Stimulated activated CD4-positive, alpha-beta T cell treated with anti-CD3 and anti-CD28 coated beads, Interleukin-1b, Interleukin-23, amount 100 ng/mL, for 24 hours (primary cell): ENCODE data around the gene NGDN.
"Not testable (repeated sequence)": the region's sequence is repeated elsewhere in the genome, so short reads cannot be mapped to it uniquely, and the experiment has no call there.

Experiments
- DNase-seq, 4 experiments: peaks; one replicate each; pipeline ENCODE4 v3.0.0-alpha.2; 2020; ENCODE audit warnings: low read depth in 4 of 4, low spot score in 1 of 4

The NGDN gene, protein sequence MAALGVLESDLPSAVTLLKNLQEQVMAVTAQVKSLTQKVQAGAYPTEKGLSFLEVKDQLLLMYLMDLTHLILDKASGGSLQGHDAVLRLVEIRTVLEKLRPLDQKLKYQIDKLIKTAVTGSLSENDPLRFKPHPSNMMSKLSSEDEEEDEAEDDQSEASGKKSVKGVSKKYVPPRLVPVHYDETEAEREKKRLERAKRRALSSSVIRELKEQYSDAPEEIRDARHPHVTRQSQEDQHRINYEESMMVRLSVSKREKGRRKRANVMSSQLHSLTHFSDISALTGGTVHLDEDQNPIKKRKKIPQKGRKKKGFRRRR

GRCh38 chr14:23469127-23469905 is at the start of gene NGDN:
NGDN (plus strand) TSS chr14:23469703; CDS start chr14:23469716, 13 bp downstream.
- peak; percentile 73 to 83 (median 82) for DNase-seq

- no peak for DNase-seq
These were observed 47.9 kb upstream of the NGDN start for GRCh38 chr14:23421594-23421993.

DNA sequence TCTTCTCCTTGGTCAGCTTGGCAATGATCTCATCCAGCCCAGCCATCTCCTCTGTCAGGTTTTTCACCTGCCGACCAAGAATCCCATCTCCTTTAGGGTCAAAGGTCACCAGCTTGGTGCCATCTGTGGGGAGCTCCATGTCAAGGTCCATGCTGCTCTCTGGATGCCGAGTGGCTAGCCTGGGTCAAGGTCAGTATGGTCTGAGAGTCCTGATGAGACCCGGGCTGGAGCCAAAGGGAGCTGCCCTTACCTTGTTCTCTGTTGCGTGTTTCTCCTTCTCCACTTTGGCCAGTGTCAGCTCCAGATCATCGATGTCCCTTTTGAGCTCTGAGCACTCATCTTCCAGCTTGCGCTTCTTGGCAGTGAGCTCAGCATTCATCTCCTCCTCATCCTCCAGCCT is 45.8 kb upstream of the NGDN start:
- no peak for DNase-seq

- DNase-seq: no peak
These were observed 44.3 kb upstream of the NGDN start for GRCh38 chr14:23425169-23425568.

GRCh38 chr14:23425798-23426197 is 43.7 kb upstream of the NGDN start:
- DNase-seq: not testable (repeated sequence)

GRCh38 chr14:23428686-23429495 is 40.6 kb upstream of the NGDN start:
- DNase-seq: no peak

DNA sequence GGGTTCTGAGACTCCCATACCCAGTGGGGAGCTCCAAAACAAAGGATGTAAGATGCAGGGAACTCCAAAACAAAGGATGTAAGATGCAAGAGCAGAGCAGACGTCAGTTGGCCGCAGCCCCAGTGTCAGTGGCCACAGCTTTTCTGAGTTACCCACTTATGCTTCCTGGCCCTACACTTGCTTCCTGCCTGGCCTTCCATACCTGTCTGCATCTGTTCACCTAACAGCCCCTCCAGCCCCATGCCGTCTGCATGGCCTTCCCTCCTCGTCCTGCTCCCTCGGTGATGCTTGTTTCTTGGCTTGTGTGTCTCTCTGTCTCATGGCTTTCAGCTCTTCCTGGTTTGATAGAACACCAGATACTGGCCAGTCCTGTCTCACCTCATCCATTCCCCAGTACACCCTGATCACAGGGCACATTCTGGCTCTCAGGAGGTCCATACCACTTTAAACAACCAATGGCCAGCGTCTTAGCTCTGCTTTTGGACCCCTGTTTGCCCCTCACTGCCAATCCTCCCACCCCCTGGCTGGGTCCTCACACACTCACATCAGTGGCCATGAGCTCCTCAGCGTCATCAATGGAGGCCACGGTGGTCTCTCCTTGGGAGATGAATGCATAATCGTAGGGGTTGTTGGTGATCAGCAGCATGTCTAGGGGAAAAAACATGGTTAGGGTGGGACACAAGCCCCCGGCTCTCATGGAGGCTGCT is 39.3 kb upstream of the NGDN start:
- no peak for DNase-seq

DNA sequence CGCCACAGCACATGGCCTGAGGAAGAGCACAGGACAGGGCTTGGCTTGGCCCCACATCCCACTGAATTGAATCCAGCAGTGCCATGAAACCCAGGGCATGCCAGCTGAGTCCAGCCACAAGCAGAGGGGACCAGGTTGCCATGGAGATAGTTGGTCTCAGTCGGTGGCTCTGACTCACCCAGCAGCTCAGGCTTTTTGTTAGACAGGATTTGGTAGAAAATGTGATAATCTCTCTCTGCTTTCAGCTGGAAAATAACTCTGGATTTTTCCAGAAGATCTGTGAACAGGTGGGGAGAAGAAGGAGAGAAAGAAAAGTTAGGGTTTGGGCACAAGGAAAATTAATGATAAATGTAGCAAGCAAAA is 38.8 kb upstream of the NGDN start:
- DNase-seq: no peak

DNA sequence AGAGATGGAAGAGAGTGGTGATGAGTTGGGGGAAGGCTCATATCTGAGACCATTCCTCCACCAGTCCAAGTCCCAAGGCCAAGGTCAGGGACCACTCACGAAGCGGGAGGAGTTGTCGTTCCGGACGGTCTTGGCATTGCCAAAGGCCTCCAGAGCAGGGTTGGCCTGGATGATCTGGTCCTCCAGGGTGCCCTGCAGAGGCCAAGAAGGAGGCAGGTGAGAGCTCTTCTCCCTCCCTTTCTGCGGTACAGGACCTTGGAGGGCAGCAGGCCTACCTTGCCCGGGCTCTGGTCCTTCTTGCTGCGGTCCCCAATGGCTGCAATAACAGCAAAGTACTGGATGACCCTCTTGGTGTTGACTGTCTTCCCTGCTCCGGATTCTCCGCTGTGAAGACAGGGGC is 38.0 kb upstream of the NGDN start:
- DNase-seq: no peak

GRCh38 chr14:23432102-23432925 is 37.2 kb upstream of the NGDN start:
- no peak for DNase-seq

DNA sequence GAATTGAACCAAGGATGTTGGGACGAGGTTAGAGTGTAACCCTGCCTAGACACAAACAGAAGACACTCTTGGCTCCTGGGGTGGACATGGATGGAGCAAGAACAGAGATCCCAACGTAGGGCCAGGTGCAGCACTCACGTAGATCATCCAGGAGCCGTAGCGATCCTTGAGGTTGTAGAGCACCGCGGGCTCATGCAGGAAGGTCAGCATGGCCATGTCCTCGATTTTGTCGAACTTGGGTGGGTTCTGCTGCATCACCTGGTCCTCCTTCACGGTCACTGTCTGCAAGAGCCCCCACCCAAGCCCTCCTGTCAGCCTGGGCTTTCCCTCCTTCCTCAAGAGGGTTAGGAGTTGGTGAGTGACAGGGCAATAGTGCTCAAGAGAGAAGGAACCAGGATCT is 36.6 kb upstream of the NGDN start:
- no peak for DNase-seq

DNA sequence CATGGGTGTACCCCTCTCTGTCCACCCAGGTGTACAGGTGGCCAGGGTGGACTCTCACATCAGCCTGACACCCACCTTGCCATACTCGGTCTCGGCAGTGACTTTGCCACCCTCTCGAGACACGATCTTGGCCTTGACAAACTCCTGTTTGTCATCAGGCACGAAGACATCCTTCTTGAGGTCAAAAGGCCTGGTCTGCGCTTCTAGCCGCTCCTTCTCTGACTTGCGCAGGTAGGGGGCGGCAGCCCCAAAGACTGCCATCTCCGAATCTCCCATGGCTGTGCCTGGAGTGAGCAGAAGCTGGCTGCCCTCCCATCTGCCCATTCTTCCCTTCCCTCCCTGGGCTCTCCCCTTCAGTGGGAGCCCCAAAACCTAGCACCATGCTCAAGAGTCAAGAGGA is 36.0 kb upstream of the NGDN start:
- no peak for DNase-seq

DNA sequence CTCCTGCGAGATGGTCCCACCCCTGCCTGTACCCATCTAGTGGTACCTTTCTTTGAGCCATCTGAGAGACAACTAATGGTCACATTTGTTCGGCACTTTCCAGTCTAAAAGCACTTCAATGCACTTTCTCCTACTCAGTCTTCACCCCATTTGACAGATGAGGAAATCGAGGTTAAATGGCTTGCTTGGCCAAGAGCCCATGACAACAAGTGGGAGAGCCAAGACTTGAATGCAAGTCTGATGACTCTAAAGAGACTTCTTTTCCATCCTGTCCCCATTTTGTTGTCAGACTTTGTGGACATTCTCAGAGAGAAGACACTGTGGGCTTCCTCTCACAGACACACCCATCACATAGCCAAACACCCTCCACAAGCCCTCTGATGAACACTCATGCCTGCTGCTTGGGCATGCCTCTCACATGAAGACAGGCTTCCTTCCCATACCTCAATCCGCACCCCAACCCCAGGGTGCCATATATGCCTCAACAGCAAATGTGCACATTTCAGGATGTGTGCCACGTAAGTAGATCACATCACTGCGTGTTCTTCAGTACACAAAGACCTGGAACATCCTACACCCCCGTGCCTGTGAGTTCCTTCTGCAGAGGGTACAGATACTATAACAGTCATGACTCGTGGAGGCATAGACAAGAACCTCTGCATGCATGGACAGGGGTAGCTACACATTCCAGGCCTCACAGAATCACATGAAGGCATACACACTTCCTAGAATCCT is 34.8 kb upstream of the NGDN start:
- DNase-seq: no peak

- DNase-seq: no peak
These were observed 33.8 kb upstream of the NGDN start, which contains the start of gene MYH7 for GRCh38 chr14:23435543-23436326. MYH7 (minus strand) TSS chr14:23435660; CDS start chr14:23433732, 1,928 bp downstream.

GRCh38 chr14:23436327-23437132 is 33.0 kb upstream of the NGDN start:
- no peak for DNase-seq

- no peak for DNase-seq
These were observed 32.1 kb upstream of the NGDN start for GRCh38 chr14:23437133-23438100.
